AG09309 (cell line): ENCODE data around the gene TRMT61B.

Source experiments
- DNase-seq: peaks from one replicate; pipeline ENCODE4 v3.0.0-alpha.2; 2010; ENCODE audit warnings: low read depth
- H3K4me3 ChIP-seq: 2 replicates; pipeline ENCODE4 v1.5.1; 2011; ENCODE audit warnings: mild to moderate bottlenecking, low read depth, low read length, moderate library complexity; ENCODE audit not compliant: control insufficient read depth
- TF ChIP-seq, protein P1 (sequence below): IDR thresholded peaks from 2 replicates; pipeline ENCODE4 v1.5.1; 2011; ENCODE audit warnings: mild to moderate bottlenecking, low read depth, low read length, inconsistent platforms; ENCODE audit not compliant: insufficient read depth, control insufficient read depth; ENCODE audit errors: missing control alignments

Gene TRMT61B

DNA sequence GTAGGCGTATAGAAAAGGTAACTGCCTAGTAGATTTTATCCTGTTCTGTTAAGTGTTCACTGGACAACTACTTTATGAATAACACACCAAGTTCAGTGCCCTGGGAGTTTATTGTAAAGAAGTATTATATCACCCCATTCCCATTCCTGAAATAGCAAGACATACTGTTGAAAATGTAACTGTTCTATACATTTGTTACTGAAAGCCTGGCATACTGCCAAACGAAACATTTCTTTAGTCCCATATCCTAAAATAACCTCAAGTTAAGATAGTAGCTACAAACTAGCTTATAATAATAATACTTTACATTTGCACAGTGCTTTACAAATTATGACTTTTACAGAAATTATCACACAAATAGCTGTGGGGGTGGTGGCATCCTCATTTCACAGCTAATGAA lies 34.3 kb downstream of the TRMT61B start:
- H3K4me3 ChIP-seq = no peak overlapping the region
- DNase-seq = no peak
- TF ChIP-seq, protein P1, sequence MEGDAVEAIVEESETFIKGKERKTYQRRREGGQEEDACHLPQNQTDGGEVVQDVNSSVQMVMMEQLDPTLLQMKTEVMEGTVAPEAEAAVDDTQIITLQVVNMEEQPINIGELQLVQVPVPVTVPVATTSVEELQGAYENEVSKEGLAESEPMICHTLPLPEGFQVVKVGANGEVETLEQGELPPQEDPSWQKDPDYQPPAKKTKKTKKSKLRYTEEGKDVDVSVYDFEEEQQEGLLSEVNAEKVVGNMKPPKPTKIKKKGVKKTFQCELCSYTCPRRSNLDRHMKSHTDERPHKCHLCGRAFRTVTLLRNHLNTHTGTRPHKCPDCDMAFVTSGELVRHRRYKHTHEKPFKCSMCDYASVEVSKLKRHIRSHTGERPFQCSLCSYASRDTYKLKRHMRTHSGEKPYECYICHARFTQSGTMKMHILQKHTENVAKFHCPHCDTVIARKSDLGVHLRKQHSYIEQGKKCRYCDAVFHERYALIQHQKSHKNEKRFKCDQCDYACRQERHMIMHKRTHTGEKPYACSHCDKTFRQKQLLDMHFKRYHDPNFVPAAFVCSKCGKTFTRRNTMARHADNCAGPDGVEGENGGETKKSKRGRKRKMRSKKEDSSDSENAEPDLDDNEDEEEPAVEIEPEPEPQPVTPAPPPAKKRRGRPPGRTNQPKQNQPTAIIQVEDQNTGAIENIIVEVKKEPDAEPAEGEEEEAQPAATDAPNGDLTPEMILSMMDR = no peak

- TF ChIP-seq, protein P1 = no peak
- no peak overlapping the region for H3K4me3 ChIP-seq
- no peak for DNase-seq
Observed at GRCh38 chr2:28833740-28834470, 36.2 kb downstream of the TRMT61B start.

- no peak overlapping the region for H3K4me3 ChIP-seq
- DNase-seq = no peak
- TF ChIP-seq, protein P1 = no peak
Observed at GRCh38 chr2:28828382-28828781, 41.7 kb downstream of the TRMT61B start.

GRCh38 chr2:28824870-28825269 lies 45.2 kb downstream of the TRMT61B start:
- TF ChIP-seq, protein P1 = no peak
- no peak overlapping the region for H3K4me3 ChIP-seq
- no peak for DNase-seq

DNA sequence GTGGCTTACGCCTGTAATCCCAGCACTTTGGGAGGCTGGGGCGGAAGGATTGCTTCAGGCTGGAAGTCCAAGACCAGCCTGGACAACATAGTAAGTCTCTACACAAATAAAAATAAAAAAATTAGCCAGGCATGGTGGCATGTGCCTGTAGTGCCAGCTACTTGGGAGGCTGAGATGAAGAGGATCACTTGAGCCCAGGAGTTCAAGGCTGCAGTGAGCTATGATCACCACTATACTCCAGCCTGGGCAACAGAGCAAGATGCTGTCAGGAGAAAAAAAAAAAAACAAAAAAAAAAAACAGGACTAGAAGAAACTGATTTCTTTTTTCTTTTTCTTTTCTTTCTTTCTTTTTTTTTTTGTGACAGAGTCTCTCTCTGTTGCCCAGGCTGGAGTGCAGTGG lies 45.9 kb downstream of the TRMT61B start:
- DNase-seq = no peak
- H3K4me3 ChIP-seq = no peak overlapping the region
- TF ChIP-seq, protein P1 = no peak

DNA sequence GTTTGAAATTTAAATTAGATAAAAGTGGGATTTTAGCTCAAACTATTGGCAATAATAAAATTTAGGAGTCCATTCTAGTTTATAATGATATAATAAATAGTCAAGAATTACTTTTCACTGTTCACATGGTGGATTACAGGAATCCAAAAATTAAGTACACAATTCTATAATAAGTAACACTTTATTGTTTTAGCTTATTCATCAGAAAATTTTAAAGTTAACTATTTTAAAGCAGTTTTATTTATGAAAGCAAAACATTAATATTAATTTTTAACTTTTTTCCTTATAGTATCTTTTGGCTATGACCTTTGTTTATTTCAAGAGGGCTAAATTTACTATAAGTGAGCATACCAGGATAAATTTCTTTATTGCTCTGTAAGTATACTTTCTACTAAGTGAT lies 48.1 kb downstream of the TRMT61B start:
- TF ChIP-seq, protein P1 = no peak
- no peak overlapping the region for H3K4me3 ChIP-seq
- no peak for DNase-seq
